ENCODE measurements around the gene PELI2.

The PELI2 gene

GRCh38 chr14:56173365-56173922, 55.2 kb downstream of the PELI2 start:
- DNase-seq = no peak

- no peak for DNase-seq
These were observed 57.6 kb downstream of the PELI2 start for GRCh38 chr14:56175773-56176172.

GRCh38 chr14:56176530-56176929, 58.3 kb downstream of the PELI2 start:
- DNase-seq = no peak

GRCh38 chr14:56177036-56177435, 58.8 kb downstream of the PELI2 start:
- DNase-seq = no peak

- no peak for DNase-seq
These were observed 62.7 kb downstream of the PELI2 start for GRCh38 chr14:56180754-56181542.

GRCh38 chr14:56181681-56182085, 63.5 kb downstream of the PELI2 start:
- DNase-seq = peak in 1 of 14 donors; percentile 19

GRCh38 chr14:56182410-56182809, 64.2 kb downstream of the PELI2 start:
- no peak for DNase-seq

- no peak for DNase-seq
These were observed 65.5 kb downstream of the PELI2 start for GRCh38 chr14:56183631-56184157.

- DNase-seq = no peak
These were observed 67.8 kb downstream of the PELI2 start for GRCh38 chr14:56185992-56186391.

- DNase-seq = no peak
These were observed 69.5 kb downstream of the PELI2 start for GRCh38 chr14:56187736-56188135.

GRCh38 chr14:56189307-56189706, 71.1 kb downstream of the PELI2 start:
- DNase-seq = no peak

GRCh38 chr14:56193347-56193746, 75.1 kb downstream of the PELI2 start:
- DNase-seq = no peak

- no peak for DNase-seq
These were observed 75.8 kb downstream of the PELI2 start for GRCh38 chr14:56194042-56194441.

- DNase-seq = no peak
These were observed 77.0 kb downstream of the PELI2 start for GRCh38 chr14:56195223-56195622.

- no peak for DNase-seq
These were observed 77.5 kb downstream of the PELI2 start for GRCh38 chr14:56195704-56196103.

- DNase-seq = no peak
These were observed 78.1 kb downstream of the PELI2 start for GRCh38 chr14:56196274-56196673.

- DNase-seq = no peak
These were observed 78.9 kb downstream of the PELI2 start for GRCh38 chr14:56197150-56197549.

GRCh38 chr14:56198438-56198837, 80.2 kb downstream of the PELI2 start:
- no peak for DNase-seq

- DNase-seq = no peak
These were observed 81.1 kb downstream of the PELI2 start for GRCh38 chr14:56199095-56199981.

- DNase-seq = no peak
These were observed 81.9 kb downstream of the PELI2 start for GRCh38 chr14:56199982-56200577.

GRCh38 chr14:56202256-56202655, 84.0 kb downstream of the PELI2 start:
- DNase-seq = no peak

- no peak for DNase-seq
These were observed 87.7 kb downstream of the PELI2 start for GRCh38 chr14:56205881-56206280.

GRCh38 chr14:56206596-56206995, 88.4 kb downstream of the PELI2 start:
- DNase-seq = no peak
